ENCODE measurements around the gene DSCAML1.

Gene DSCAML1

DNA sequence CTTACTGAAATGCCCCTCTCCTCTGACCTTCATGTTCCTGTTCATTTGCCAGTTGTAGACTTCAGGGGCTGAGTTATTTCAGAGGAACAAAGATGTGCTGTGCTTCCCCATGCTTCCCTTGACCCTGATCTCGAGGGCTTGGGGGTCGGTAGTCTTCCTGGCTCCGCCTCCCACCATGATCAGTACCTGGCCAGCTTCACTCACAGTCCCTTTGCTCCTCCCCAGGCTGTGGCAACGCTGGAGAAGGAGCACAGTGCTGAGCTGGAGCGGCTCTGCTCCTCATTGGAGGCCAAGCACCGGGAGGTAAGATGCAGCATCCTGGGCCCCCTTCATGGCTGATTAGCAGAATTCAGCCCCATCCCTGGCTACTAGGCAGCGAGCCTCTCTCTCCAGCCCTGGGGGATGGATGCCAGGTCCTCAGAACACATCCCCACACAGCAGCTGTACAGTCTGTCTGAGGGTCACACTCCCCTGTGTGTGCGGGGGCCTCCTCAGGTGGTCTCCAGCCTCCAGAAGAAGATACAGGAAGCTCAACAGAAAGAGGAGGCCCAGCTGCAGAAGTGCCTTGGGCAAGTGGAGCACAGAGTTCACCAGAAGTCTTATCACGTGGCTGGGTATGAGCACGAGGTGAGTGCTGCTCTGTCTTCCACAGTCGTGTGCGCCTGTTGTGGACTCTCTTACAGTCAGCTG lies 404.9 kb downstream of the DSCAML1 start:
- TF ChIP-seq SNAI2 (CRISPR knock-in tag; IDR thresholded peaks at IDR 0.05), result no peak
- TF ChIP-seq CSDC2 (CRISPR knock-in tag; IDR thresholded peaks at IDR 0.05), result no peak
- no peak for TF ChIP-seq ESRRG (CRISPR knock-in tag; IDR thresholded peaks at IDR 0.05)
- TF ChIP-seq TOX (CRISPR knock-in tag; IDR thresholded peaks at IDR 0.05; ENCODE audit: borderline replicate concordance), result no peak
- TF ChIP-seq CREB5 (CRISPR knock-in tag; IDR thresholded peaks at IDR 0.05; ENCODE audit: low read depth), result no peak
- no peak for ATAC-seq

GRCh38 chr11:117391181-117391580 lies 405.8 kb downstream of the DSCAML1 start:
- TF ChIP-seq TCF4 (CRISPR knock-in tag; IDR thresholded peaks at IDR 0.05; ENCODE audit: borderline replicate concordance) (no peak), OSR1 (CRISPR knock-in tag; IDR thresholded peaks at IDR 0.05) (no peak), CREB5 (CRISPR knock-in tag; IDR thresholded peaks at IDR 0.05; ENCODE audit: low read depth) (no peak), ZNF8 (CRISPR knock-in tag; IDR thresholded peaks at IDR 0.05) (no peak), ZFP30 (CRISPR knock-in tag; IDR thresholded peaks at IDR 0.05) (no peak), ZFP3 (CRISPR knock-in tag; IDR thresholded peaks at IDR 0.05) (no peak), ZNF70 (CRISPR knock-in tag; IDR thresholded peaks at IDR 0.05) (no peak), PPARA (CRISPR knock-in tag; IDR thresholded peaks at IDR 0.05; ENCODE audit: borderline replicate concordance) (no peak), SNAI2 (CRISPR knock-in tag; IDR thresholded peaks at IDR 0.05) (no peak), TSHZ2 (CRISPR knock-in tag; IDR thresholded peaks at IDR 0.05) (no peak), CSRNP3 (CRISPR knock-in tag; IDR thresholded peaks at IDR 0.05) (no peak), TOX (CRISPR knock-in tag; IDR thresholded peaks at IDR 0.05; ENCODE audit: borderline replicate concordance) (no peak), ARNTL (CRISPR knock-in tag; IDR thresholded peaks at IDR 0.05; ENCODE audit: borderline replicate concordance, low read depth) (no peak), ESRRG (CRISPR knock-in tag; IDR thresholded peaks at IDR 0.05) (no peak), ISL1 (CRISPR knock-in tag; IDR thresholded peaks at IDR 0.05) (no peak), BACH2 (CRISPR knock-in tag; IDR thresholded peaks at IDR 0.05; ENCODE audit: borderline replicate concordance) (no peak), ZNF565 (CRISPR knock-in tag; conservative IDR thresholded peaks at IDR 0.05; ENCODE audit: low read depth) (no peak), ZC3H10 (CRISPR knock-in tag; IDR thresholded peaks at IDR 0.05) (no peak), GLIS3 (CRISPR knock-in tag; IDR thresholded peaks at IDR 0.05) (no peak)
- TF ChIP-seq, protein P1, sequence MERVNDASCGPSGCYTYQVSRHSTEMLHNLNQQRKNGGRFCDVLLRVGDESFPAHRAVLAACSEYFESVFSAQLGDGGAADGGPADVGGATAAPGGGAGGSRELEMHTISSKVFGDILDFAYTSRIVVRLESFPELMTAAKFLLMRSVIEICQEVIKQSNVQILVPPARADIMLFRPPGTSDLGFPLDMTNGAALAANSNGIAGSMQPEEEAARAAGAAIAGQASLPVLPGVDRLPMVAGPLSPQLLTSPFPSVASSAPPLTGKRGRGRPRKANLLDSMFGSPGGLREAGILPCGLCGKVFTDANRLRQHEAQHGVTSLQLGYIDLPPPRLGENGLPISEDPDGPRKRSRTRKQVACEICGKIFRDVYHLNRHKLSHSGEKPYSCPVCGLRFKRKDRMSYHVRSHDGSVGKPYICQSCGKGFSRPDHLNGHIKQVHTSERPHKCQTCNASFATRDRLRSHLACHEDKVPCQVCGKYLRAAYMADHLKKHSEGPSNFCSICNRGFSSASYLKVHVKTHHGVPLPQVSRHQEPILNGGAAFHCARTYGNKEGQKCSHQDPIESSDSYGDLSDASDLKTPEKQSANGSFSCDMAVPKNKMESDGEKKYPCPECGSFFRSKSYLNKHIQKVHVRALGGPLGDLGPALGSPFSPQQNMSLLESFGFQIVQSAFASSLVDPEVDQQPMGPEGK (CRISPR knock-in tag; IDR thresholded peaks at IDR 0.05; ENCODE audit: borderline replicate concordance), result no peak
- ATAC-seq, result no peak

DNA sequence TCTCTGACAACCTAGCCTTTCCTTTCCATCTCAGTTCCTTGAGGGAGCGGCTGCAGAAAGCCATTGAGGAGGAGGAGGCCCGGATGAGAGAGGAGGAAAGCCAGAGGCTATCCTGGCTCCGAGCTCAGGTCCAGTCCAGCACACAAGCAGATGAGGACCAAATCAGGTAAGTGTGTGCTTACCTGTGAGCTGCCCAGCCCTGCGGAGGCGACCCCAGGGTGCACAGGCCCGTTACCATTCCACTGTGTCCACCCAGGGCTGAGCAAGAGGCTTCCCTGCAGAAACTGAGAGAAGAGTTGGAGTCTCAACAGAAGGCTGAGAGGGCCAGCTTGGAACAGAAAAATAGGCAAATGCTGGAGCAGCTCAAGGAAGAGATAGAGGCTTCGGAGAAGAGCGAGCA lies 406.3 kb downstream of the DSCAML1 start:
- TF ChIP-seq GLIS3 (CRISPR knock-in tag; IDR thresholded peaks at IDR 0.05) (no peak), ZFP30 (CRISPR knock-in tag; IDR thresholded peaks at IDR 0.05) (no peak), ISL1 (CRISPR knock-in tag; IDR thresholded peaks at IDR 0.05) (no peak), CSDC2 (CRISPR knock-in tag; IDR thresholded peaks at IDR 0.05) (no peak), ZNF565 (CRISPR knock-in tag; conservative IDR thresholded peaks at IDR 0.05; ENCODE audit: low read depth) (no peak), OSR1 (CRISPR knock-in tag; IDR thresholded peaks at IDR 0.05) (no peak), TOX (CRISPR knock-in tag; IDR thresholded peaks at IDR 0.05; ENCODE audit: borderline replicate concordance) (no peak), CSRNP3 (CRISPR knock-in tag; IDR thresholded peaks at IDR 0.05) (no peak), ZNF8 (CRISPR knock-in tag; IDR thresholded peaks at IDR 0.05) (no peak), CREB5 (CRISPR knock-in tag; IDR thresholded peaks at IDR 0.05; ENCODE audit: low read depth) (no peak), ESRRG (CRISPR knock-in tag; IDR thresholded peaks at IDR 0.05) (no peak)
- no peak for ATAC-seq

Data from SK-N-SH treated with all-trans-retinoic acid at 6 μM for 48 hours (cell line).